Measurements from ENCODE around the gene ZNF679.
"Not testable (repeated sequence)": the region's sequence is repeated elsewhere in the genome, so short reads cannot be mapped to it uniquely, and the experiment has no call there.

The ZNF679 gene

GRCh38 chr7:64228174-64228573, at the start of gene ZNF679:
Gene ZNF679, plus strand, starts transcription at chr7:64228474. Its CDS starts 20,644 bp downstream, at chr7:64249118.
- DNase-seq (ENCODE audit: low spot score), result not testable (repeated sequence)

- no peak for DNase-seq (ENCODE audit: low spot score)
These were observed 47.3 kb upstream of the ZNF679 start for GRCh38 chr7:64180989-64181388.

GRCh38 chr7:64181586-64181985, 46.7 kb upstream of the ZNF679 start:
- no peak for DNase-seq (ENCODE audit: low spot score)

- DNase-seq (ENCODE audit: low spot score), result no peak
These were observed 46.1 kb upstream of the ZNF679 start for GRCh38 chr7:64182036-64182790.

GRCh38 chr7:64183126-64183742, 45.0 kb upstream of the ZNF679 start:
- no peak for DNase-seq (ENCODE audit: low spot score)

- DNase-seq (ENCODE audit: low spot score), result no peak
These were observed 44.4 kb upstream of the ZNF679 start for GRCh38 chr7:64183827-64184372.

- no peak for DNase-seq (ENCODE audit: low spot score)
These were observed 43.9 kb upstream of the ZNF679 start for GRCh38 chr7:64184376-64184775.

GRCh38 chr7:64187408-64187807, 40.9 kb upstream of the ZNF679 start:
- DNase-seq (ENCODE audit: low spot score), result no peak

- DNase-seq (ENCODE audit: low spot score), result no peak
These were observed 36.0 kb upstream of the ZNF679 start for GRCh38 chr7:64192148-64192704.

GRCh38 chr7:64192775-64193174, 35.5 kb upstream of the ZNF679 start:
- no peak for DNase-seq (ENCODE audit: low spot score)

- DNase-seq (ENCODE audit: low spot score), result no peak
These were observed 21.4 kb upstream of the ZNF679 start, which contains the start of gene ZNF735 for GRCh38 chr7:64206903-64207302. Gene ZNF735, plus strand, starts transcription at chr7:64207203. Its CDS starts 0 bp downstream, at chr7:64207203.

GRCh38 chr7:64219710-64220298, 8.5 kb upstream of the ZNF679 start:
- not testable (repeated sequence) for DNase-seq (ENCODE audit: low spot score)

GRCh38 chr7:64223366-64223765, 4.9 kb upstream of the ZNF679 start:
- no peak for DNase-seq (ENCODE audit: low spot score)

- no peak for DNase-seq (ENCODE audit: low spot score)
These were observed 38.2 kb downstream of the ZNF679 start for GRCh38 chr7:64266341-64266919.

- DNase-seq (ENCODE audit: low spot score), result no peak
These were observed 49.4 kb downstream of the ZNF679 start for GRCh38 chr7:64277630-64278029.

- no peak for DNase-seq (ENCODE audit: low spot score)
These were observed 66.6 kb downstream of the ZNF679 start for GRCh38 chr7:64294701-64295420.

GRCh38 chr7:64297418-64297817, 69.1 kb downstream of the ZNF679 start:
- not testable (repeated sequence) for DNase-seq (ENCODE audit: low spot score)

- no peak for DNase-seq (ENCODE audit: low spot score)
These were observed 72.5 kb downstream of the ZNF679 start for GRCh38 chr7:64300641-64301405.

GRCh38 chr7:64307254-64308015, 79.2 kb downstream of the ZNF679 start:
- DNase-seq (ENCODE audit: low spot score), result peak; percentile 87

GRCh38 chr7:64308016-64308270, 79.7 kb downstream of the ZNF679 start:
- no peak for DNase-seq (ENCODE audit: low spot score)
